ENCODE measurements around the gene PDE6A. TPM values are rescaled to one million over a fixed set of nuclear protein-coding genes. Genes with fewer than 3 reads are reported as not detected.

Gene PDE6A
- total RNA-seq, 1 donor from 2014 or later, result 0.14 TPM

DNA sequence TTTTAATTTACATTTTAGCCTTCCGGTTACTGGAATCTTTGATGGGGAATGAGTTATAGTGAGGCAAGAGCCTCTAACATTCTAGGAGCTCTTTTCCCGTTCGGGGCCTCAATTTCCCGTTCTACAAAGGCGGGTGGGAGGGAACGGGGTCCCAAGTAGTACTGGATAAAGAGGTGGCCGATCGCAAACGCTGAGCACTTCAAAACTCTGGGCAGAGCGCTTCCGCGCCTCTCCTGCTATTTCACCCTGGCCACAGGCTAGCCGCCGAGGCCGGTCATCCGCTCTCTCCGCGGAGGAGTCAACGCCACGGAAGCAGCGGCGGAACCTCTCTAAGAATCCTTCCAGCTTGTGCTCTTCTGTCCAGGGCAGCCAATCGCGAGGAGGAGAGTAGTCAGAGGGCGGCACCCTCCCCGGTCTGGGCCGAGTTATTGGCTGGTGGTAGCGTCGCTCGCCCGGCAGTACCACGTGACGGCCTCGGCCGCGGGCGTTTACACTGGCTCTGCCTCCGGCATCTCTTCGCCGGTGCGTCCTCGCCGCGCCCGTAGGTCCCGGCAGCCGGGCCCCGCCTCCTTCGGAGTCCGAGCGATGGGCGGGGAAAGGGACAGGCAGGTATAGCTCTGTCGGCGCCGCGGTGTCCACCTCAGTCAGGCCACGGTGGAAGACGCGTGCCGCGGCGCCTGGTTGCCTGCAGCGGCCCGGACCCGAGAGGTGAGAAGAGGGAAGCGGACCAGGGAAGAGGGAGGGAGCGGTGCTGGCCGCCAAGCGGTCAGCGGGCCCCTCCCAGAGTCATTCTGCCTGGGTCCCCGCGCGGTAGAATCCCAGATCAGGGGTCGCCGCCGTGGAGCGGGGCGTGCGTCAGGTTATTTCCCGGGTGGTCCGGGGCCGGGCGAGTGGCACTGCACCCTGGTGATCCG lies 15.9 kb upstream of the PDE6A start, which contains the start of gene SLC26A2:
SLC26A2 (plus strand) TSS at position 487 of the 914 bp plus-strand sequence. CDS start 16,895 bp downstream, outside the sequence.
- peaks cover 8% of the 10 kb centered on the region for H4K20me1 ChIP-seq (ENCODE audit: insufficient read depth, low read length)
- H3K4me1 Mint-ChIP-seq (ENCODE audit: low read depth, unreplicated experiment), result peaks cover 16% of the 10 kb centered on the region
- peaks cover 4% of the 10 kb centered on the region for H3K79me2 ChIP-seq (ENCODE audit: insufficient read depth, low read length)
- no peaks in the 10 kb centered on the region for H3K9me3 Mint-ChIP-seq (ENCODE audit: unreplicated experiment)
- peak within 1 kb of the TSS; percentile 91 for H3K27ac Mint-ChIP-seq (ENCODE audit: unreplicated experiment)
- H3K9ac ChIP-seq (ENCODE audit: low read length), result peak within 1 kb of the TSS; percentile 84
- TF ChIP-seq, protein P1, sequence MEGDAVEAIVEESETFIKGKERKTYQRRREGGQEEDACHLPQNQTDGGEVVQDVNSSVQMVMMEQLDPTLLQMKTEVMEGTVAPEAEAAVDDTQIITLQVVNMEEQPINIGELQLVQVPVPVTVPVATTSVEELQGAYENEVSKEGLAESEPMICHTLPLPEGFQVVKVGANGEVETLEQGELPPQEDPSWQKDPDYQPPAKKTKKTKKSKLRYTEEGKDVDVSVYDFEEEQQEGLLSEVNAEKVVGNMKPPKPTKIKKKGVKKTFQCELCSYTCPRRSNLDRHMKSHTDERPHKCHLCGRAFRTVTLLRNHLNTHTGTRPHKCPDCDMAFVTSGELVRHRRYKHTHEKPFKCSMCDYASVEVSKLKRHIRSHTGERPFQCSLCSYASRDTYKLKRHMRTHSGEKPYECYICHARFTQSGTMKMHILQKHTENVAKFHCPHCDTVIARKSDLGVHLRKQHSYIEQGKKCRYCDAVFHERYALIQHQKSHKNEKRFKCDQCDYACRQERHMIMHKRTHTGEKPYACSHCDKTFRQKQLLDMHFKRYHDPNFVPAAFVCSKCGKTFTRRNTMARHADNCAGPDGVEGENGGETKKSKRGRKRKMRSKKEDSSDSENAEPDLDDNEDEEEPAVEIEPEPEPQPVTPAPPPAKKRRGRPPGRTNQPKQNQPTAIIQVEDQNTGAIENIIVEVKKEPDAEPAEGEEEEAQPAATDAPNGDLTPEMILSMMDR (IDR thresholded peaks at IDR 0.05; ENCODE audit: insufficient read depth, low read depth, low read length), result no peak
- TF ChIP-seq EZH2 (IDR thresholded peaks at IDR 0.05; ENCODE audit: insufficient read depth, low read length), result no peak
- H3K4me2 ChIP-seq (ENCODE audit: low read length), result peak within 1 kb of the TSS; percentile 95
- H3K27me3 Mint-ChIP-seq (ENCODE audit: low read depth, unreplicated experiment), result no peaks in the 10 kb centered on the region
- H3K36me3 ChIP-seq (ENCODE audit: insufficient read depth, low read length), result no peaks in the 10 kb centered on the region
- FAIRE-seq, result no peak
- peak within 1 kb of the TSS; percentile 96 for H2AFZ ChIP-seq (ENCODE audit: low read depth, low read length)
- H3K36me3 Mint-ChIP-seq (ENCODE audit: low read depth, unreplicated experiment), result no peaks in the 10 kb centered on the region
- no peaks in the 10 kb centered on the region for H3K27me3 ChIP-seq (ENCODE audit: insufficient read depth, low read length)
- H3K9me3 ChIP-seq (ENCODE audit: insufficient read depth, low read depth, low read length), result no peaks in the 10 kb centered on the region
- H3K27ac ChIP-seq (ENCODE audit: low read depth, low read length), result peak within 1 kb of the TSS; percentile 85
- H3K4me1 ChIP-seq (ENCODE audit: insufficient read depth, low read length), result peaks cover 16% of the 10 kb centered on the region
- DNase-seq (ENCODE audit: low read depth), result peak; percentile 96
- H3K4me3 Mint-ChIP-seq (ENCODE audit: unreplicated experiment), result peak within 1 kb of the TSS; percentile 91
- peak within 1 kb of the TSS; percentile 79 for H3K4me3 ChIP-seq (ENCODE audit: insufficient read depth, low read depth, low read length)

DNA sequence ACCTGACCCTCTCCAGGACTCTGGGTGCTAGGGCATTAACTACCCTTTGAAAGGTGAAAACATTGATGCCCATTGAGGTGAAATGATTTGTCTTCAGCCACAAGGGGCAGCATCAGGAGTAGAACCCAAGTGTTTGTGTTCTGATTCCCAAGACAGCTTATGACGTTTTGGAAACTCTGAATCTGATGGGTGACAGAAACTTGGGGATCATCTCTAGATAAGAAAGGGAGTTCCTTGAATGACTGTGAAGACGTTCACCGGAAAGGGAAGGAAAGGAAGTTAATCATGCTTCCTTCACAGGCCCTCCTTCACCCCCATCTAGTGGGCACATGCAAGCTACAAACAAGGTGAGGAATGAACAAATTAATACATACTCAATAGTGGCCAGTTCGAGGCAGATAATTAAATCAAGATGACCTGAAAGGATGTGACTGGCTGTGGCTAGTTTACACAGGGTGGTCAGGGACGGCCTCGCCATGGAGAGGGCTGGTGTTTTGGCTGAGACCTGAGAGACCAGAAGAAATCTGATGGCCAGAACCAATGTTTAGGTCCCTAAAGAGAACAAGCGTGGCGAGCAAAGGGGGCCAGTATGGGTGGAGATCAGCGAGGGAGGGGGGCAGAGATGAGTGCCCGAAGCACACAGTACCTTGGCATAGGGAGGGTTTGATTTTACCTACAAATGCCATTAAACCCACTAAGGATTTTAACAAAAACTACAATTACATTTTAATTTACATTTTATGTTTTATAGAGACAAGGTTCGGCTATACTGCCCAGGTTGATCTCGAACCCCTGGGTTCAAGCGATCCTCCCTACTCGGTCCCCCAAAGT lies 15.0 kb upstream of the PDE6A start:
- H3K79me2 ChIP-seq (ENCODE audit: insufficient read depth, low read length), result peaks cover 3% of the 10 kb centered on the region
- no peaks in the 10 kb centered on the region for H3K36me3 ChIP-seq (ENCODE audit: insufficient read depth, low read length)
- Mint-ChIP-seq H3K4me1 (ENCODE audit: low read depth, unreplicated experiment) (peaks cover 16% of the 10 kb centered on the region), H3K27ac (ENCODE audit: unreplicated experiment) (peak overlapping the region; percentile 91), H3K36me3 (ENCODE audit: low read depth, unreplicated experiment) (no peaks in the 10 kb centered on the region), H3K9me3 (ENCODE audit: unreplicated experiment) (no peaks in the 10 kb centered on the region), H3K27me3 (ENCODE audit: low read depth, unreplicated experiment) (no peaks in the 10 kb centered on the region), H3K4me3 (ENCODE audit: unreplicated experiment) (peak overlapping the region; percentile 91)
- H3K9ac ChIP-seq (ENCODE audit: low read length), result peak overlapping the region; percentile 84
- H4K20me1 ChIP-seq (ENCODE audit: insufficient read depth, low read length), result peaks cover 8% of the 10 kb centered on the region
- FAIRE-seq, result no peak
- TF ChIP-seq, protein P1 (IDR thresholded peaks at IDR 0.05; ENCODE audit: insufficient read depth, low read depth, low read length), result peak; percentile 56
- TF ChIP-seq EZH2 (IDR thresholded peaks at IDR 0.05; ENCODE audit: insufficient read depth, low read length), result no peak
- H3K4me2 ChIP-seq (ENCODE audit: low read length), result peak overlapping the region; percentile 95
- peak overlapping the region; percentile 85 for H3K27ac ChIP-seq (ENCODE audit: low read depth, low read length)
- no peaks in the 10 kb centered on the region for H3K27me3 ChIP-seq (ENCODE audit: insufficient read depth, low read length)
- peak overlapping the region; percentile 79 for H3K4me3 ChIP-seq (ENCODE audit: insufficient read depth, low read depth, low read length)
- DNase-seq (ENCODE audit: low read depth), result peak; percentile 62
- peak overlapping the region; percentile 38 for H2AFZ ChIP-seq (ENCODE audit: low read depth, low read length)
- no peaks in the 10 kb centered on the region for H3K9me3 ChIP-seq (ENCODE audit: insufficient read depth, low read depth, low read length)
- H3K4me1 ChIP-seq (ENCODE audit: insufficient read depth, low read length), result peaks cover 16% of the 10 kb centered on the region
